Hematopoietic multipotent progenitor cell treated with erythropoietin and hydrocortisone succinate and interleukin-3 and kit ligand, for 4 days (in vitro differentiated cells): Measurements from ENCODE around the gene ALPL.
"Not testable (repeated sequence)": the region's sequence is repeated elsewhere in the genome, so short reads cannot be mapped to it uniquely, and the experiment has no call there.

Experiments used
- DNase-seq: peaks from one replicate; pipeline ENCODE4 v3.0.0-alpha.2; 2015

The ALPL gene

GRCh38 chr1:21509351-21510112 lies at the start of gene ALPL:
ALPL (plus strand) TSS chr1:21509423; CDS start chr1:21554082, 44,659 bp downstream.
- DNase-seq, result no peak

- not testable (repeated sequence) for DNase-seq
These were observed 44.1 kb upstream of the ALPL start for GRCh38 chr1:21465127-21465526.

- DNase-seq, result not testable (repeated sequence)
These were observed 41.3 kb upstream of the ALPL start for GRCh38 chr1:21467946-21468345.

GRCh38 chr1:21468599-21468998 lies 40.6 kb upstream of the ALPL start:
- DNase-seq, result peak; percentile 78

- DNase-seq, result no peak
These were observed 39.6 kb upstream of the ALPL start for GRCh38 chr1:21469581-21469980.

GRCh38 chr1:21472861-21473260 lies 36.4 kb upstream of the ALPL start:
- DNase-seq, result no peak

GRCh38 chr1:21478356-21478755 lies 30.9 kb upstream of the ALPL start:
- DNase-seq, result no peak

GRCh38 chr1:21483881-21484280 lies 25.3 kb upstream of the ALPL start:
- DNase-seq, result not testable (repeated sequence)

- DNase-seq, result no peak
These were observed 20.1 kb upstream of the ALPL start for GRCh38 chr1:21489146-21489545.

GRCh38 chr1:21490774-21491487 lies 18.3 kb upstream of the ALPL start:
- peak; percentile 78 for DNase-seq

- no peak for DNase-seq
These were observed 17.5 kb upstream of the ALPL start for GRCh38 chr1:21491488-21492355.

GRCh38 chr1:21492356-21492625 lies 16.9 kb upstream of the ALPL start:
- no peak for DNase-seq

GRCh38 chr1:21494196-21494595 lies 15.0 kb upstream of the ALPL start:
- no peak for DNase-seq

- DNase-seq, result no peak
These were observed 13.9 kb upstream of the ALPL start for GRCh38 chr1:21495225-21495820.

- DNase-seq, result no peak
These were observed 13.2 kb upstream of the ALPL start for GRCh38 chr1:21496063-21496462.

- no peak for DNase-seq
These were observed 12.3 kb upstream of the ALPL start for GRCh38 chr1:21496886-21497285.

- no peak for DNase-seq
These were observed 11.7 kb upstream of the ALPL start for GRCh38 chr1:21497466-21498061.

GRCh38 chr1:21499283-21499950 lies 9.8 kb upstream of the ALPL start:
- no peak for DNase-seq

- DNase-seq, result no peak
These were observed 5.4 kb upstream of the ALPL start for GRCh38 chr1:21503706-21504377.

GRCh38 chr1:21506804-21507203 lies 2.4 kb upstream of the ALPL start:
- no peak for DNase-seq

- DNase-seq, result no peak
These were observed 1.5 kb upstream of the ALPL start for GRCh38 chr1:21507511-21508270.
